ENCODE results near the gene ETF1.

Gene ETF1

DNA sequence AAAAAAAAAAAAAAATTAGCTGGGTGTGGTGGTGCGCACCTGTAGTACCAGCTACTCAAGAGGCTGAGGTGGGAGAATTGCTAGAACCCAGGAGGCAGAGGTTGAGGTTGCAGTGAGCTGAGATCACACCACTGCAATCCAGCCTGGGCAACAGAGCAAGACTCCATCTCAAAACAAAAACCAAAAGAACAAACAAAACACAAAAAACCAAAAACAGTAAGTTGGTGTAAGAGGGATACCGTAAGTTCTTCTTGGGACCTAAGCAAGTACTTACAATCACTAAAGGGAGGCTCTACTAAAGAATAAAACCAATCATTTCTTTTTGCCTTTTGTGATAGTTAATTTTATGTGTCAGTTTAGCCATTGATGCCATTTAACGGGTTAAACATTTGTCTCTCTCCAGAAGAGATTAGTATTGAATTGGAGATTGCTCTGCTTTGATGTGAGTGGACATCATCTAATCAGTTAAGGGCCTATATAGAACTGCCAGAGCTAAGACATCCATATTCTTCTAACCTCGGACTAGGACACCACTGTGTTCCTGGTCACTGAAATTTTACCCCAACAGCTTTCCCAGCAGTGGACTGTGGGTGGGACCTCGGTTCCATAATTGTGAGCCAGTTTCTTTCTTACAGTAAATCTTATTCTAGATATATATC, 10.5 kb upstream of the ETF1 start:
- TF ChIP-seq, protein P1, sequence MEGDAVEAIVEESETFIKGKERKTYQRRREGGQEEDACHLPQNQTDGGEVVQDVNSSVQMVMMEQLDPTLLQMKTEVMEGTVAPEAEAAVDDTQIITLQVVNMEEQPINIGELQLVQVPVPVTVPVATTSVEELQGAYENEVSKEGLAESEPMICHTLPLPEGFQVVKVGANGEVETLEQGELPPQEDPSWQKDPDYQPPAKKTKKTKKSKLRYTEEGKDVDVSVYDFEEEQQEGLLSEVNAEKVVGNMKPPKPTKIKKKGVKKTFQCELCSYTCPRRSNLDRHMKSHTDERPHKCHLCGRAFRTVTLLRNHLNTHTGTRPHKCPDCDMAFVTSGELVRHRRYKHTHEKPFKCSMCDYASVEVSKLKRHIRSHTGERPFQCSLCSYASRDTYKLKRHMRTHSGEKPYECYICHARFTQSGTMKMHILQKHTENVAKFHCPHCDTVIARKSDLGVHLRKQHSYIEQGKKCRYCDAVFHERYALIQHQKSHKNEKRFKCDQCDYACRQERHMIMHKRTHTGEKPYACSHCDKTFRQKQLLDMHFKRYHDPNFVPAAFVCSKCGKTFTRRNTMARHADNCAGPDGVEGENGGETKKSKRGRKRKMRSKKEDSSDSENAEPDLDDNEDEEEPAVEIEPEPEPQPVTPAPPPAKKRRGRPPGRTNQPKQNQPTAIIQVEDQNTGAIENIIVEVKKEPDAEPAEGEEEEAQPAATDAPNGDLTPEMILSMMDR (IDR thresholded peaks at IDR 0.05; ENCODE audit: low read depth, low read length) = no peak
- no peak overlapping the region for H3K4me3 ChIP-seq (replicated peaks in 1 of 2; ENCODE audit: low read depth in 2 of 2, low read length in 2 of 2)
- no peak for DNase-seq (ENCODE audit: low read depth in 2 of 2)

DNA sequence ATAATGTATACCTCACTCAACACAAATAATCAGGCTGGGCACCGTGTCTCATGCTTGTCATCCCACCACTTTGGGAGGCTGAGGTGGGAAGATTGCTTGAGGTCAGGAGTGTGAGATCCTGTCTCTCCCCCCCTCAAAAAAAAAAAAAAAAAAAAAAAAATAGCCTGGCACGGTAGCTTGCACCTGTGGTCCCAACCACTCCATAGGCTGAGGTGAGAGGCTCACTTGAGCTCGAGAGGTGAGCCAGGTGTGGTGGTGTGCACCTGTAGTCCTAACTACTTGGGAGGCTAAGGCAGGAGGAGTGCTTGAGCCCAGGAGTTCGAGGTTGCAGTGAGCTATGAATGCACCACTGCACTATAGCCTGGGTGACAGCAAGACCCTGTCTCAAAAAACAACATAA, 9.6 kb upstream of the ETF1 start:
- TF ChIP-seq, protein P1 (IDR thresholded peaks at IDR 0.05; ENCODE audit: low read depth, low read length) = no peak
- no peak for DNase-seq (ENCODE audit: low read depth in 2 of 2)
- H3K4me3 ChIP-seq (replicated peaks in 1 of 2; ENCODE audit: low read depth in 2 of 2, low read length in 2 of 2) = no peak overlapping the region

DNA sequence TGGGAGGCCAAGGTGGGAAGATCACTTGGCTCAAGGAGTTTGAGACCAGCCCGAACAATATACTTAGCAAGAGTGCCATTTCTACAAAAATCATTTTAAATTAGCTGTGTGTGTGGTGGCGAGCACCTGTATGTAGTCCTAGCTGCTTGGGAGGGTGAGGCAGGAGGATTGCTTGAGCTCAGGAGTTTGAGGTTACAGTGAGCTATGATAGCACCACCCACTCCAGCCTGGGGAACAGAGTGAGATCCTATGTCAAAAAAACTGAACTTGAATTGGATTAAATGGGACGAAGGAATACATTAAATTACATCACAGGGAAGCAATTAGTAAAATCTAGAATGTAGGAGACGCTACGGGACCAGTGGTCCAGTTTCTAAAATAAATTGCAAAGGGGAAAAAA, 6.4 kb upstream of the ETF1 start:
- no peak for DNase-seq (ENCODE audit: low read depth in 2 of 2)
- H3K4me3 ChIP-seq (replicated peaks in 1 of 2; ENCODE audit: low read depth in 2 of 2, low read length in 2 of 2) = no peak overlapping the region
- TF ChIP-seq, protein P1 (IDR thresholded peaks at IDR 0.05; ENCODE audit: low read depth, low read length) = no peak

- H3K4me3 ChIP-seq (replicated peaks in 1 of 2; ENCODE audit: low read depth in 2 of 2, low read length in 2 of 2) = no peak overlapping the region
- peak in 1 of 2 donors; percentile 53 for DNase-seq (ENCODE audit: low read depth in 2 of 2)
- TF ChIP-seq, protein P1 (IDR thresholded peaks at IDR 0.05; ENCODE audit: low read depth, low read length) = no peak
Observed at GRCh38 chr5:138545919-138546562, 3.0 kb upstream of the ETF1 start.

DNA sequence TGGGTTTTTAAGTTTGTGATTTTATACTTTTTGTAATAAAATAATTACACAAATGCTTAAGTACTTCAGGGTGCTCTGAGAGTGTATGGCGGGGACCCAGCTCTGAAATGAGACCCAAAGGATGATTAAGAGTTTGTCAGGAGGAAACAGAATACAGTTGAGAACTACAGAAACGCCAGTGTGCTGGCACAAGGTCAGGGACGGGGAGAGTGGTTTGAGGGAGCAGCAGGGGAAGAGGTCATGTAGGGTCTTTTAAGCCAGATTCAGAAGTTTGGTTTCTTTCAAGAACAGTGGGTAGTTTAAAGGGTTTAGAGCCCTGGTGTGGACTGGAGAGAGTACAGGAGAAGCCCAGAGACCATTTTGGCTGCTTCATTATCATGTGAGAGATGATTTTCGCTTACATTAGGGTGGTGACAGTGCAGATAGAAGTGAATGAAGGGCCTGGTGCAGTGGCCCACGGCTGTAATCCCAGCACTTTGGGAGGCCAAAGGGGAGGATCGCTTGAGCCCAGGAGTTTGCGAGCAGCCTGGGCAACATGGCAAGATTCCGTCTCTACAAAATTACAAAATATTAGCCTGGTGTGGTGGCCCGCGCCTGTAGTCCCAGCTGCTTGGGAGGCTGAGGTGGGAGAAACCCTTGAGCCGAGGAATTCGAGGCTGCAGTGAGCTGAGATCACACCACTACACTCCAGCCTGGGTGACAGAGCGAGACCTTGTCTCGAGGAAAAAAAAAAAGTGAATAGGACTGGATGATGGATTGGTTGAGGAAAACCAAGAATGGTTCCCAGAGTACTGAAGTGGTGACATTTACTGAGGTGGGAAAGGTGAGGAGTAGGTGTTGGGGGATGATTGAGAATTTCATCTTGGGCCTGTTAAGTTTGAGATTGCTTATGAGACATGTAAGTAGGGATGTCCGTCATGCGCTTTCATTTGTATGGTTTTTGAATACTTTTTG, 1.4 kb upstream of the ETF1 start:
- DNase-seq (ENCODE audit: low read depth in 2 of 2) = peak; percentile 33 to 57
- peak overlapping the region; percentile 75 to 95 for H3K4me3 ChIP-seq (replicated peaks in 1 of 2; ENCODE audit: low read depth in 2 of 2, low read length in 2 of 2)
- TF ChIP-seq, protein P1 (IDR thresholded peaks at IDR 0.05; ENCODE audit: low read depth, low read length) = no peak

DNA sequence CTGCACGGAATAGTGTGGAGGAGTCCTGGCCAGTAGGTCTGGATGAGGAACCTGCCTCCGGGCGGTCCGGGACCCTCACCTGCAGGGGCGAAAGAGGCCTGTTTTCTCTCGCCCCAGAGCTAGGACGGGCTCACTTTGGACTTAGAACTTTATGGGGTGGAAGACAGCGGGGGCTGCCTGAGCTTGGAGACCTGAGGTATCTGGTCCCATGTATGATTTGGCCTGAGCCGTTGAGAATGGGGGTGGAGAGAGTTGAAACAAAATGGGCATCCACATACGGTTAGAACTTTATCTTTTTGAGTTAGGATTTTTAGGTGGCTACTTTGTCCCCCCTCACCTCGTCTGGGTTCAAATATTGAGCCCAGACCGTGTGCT, 681 bp upstream of the ETF1 start:
- peak overlapping the region; percentile 75 to 95 for H3K4me3 ChIP-seq (replicated peaks in 1 of 2; ENCODE audit: low read depth in 2 of 2, low read length in 2 of 2)
- no peak for DNase-seq (ENCODE audit: low read depth in 2 of 2)
- TF ChIP-seq, protein P1 (IDR thresholded peaks at IDR 0.05; ENCODE audit: low read depth, low read length) = no peak
